Measurements from ENCODE around the gene PTOV1. TPM values are rescaled to one million over a fixed set of nuclear protein-coding genes. Genes with fewer than 3 reads are reported as not detected.

Gene PTOV1
- total and polyA plus RNA-seq, 2 of the 13 experiments (the other 11 are each of a cell fraction or from before 2014, with no cell fraction given), result 63.5 to 68.5 TPM

DNA sequence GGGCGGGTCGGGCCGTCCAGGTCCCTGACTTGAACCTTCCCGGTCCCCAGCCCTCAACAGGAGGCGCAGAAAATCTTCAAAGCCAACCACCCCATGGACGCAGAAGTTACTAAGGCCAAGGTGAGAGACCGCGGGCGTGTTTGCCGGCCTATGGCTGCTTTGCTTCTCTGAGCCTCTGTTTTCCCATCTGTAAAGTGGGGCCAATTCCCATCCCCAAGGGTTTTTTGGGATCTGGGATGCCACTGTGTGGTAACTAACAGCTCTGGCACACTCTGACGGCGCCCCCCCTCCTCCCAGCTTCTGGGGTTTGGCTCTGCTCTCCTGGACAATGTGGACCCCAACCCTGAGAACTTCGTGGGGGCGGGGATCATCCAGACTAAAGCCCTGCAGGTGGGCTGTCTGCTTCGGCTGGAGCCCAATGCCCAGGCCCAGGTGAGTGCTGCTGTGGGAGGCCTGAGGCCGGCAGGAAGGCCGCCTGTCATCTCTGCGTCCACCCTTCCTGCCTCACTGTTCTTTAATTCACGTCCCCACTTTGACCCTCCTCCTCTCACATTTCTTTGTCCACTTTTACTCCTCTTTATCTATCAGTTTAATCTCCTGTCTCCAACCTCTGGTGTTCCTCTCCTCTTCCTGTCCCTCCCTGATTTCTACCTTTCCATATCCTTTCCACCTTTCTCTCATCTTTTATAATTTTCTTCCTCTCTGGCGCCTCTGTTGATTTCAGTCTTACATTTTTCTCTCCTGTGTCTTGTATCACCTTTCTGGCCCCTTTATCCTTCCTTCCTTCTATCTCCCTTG, 44.9 kb upstream of the PTOV1 start:
- ChIA-PET POLR2A (no interaction called here), CTCF (ENCODE audit: low intra/inter-chr PET ratio, low total read pairs) (no interaction called here)
- no peaks in the 10 kb centered on the region for H4K20me1 ChIP-seq (ENCODE audit: insufficient read depth, low read length)
- intact Hi-C loops (cut with micrococcal nuclease; ENCODE audit: unreplicated experiment) (no loop called here), in situ Hi-C loops (cut with HindIII; ENCODE audit: extremely low pct_ligation_motif_present, low pct_unique_long_range_greater_than_20kb) (no loop called here)
- BruUV-seq (replicated peaks), result no TSS peak
- FAIRE-seq (no peak), ATAC-seq (no peak), DNase-seq (ENCODE audit: low spot score) (no peak)
- no peak overlapping the region for H3K4me2 ChIP-seq (ENCODE audit: low read depth, low read length)
- H3K9ac ChIP-seq (ENCODE audit: insufficient read depth, low read depth, low read length), result no peak overlapping the region
- no peaks in the 10 kb centered on the region for H3K9me3 ChIP-seq (ENCODE audit: low read length)
- peaks cover 3 to 14% of the 10 kb centered on the region in 2 experiments; a peak in 3 of 5 replicates for H3K36me3 ChIP-seq (replicated peaks in 1 of 2; ENCODE audit: control insufficient read depth in 1 of 2, insufficient read depth in 2 of 2, low read length in 2 of 2)
- no peaks in the 10 kb centered on the region for H3K79me2 ChIP-seq (ENCODE audit: insufficient read depth, low read length)
- peaks cover 14% of the 10 kb centered on the region for H3K4me1 ChIP-seq (ENCODE audit: insufficient read depth, low read length)
- WGBS (ENCODE audit: low lambda C conversion rate), result 97% methylated on average over 8 of the region's 20 CpGs
- H3K4me3 ChIP-seq (replicated peaks in 1 of 3; ENCODE audit: insufficient read depth in 1 of 3, low read depth in 2 of 3, low read length in 3 of 3), result no peak overlapping the region
- peak; percentile 82 for TF ChIP-seq ZNF629 (CRISPR knock-in tag; conservative IDR thresholded peaks at IDR 0.05)
- TF ChIP-seq KMT2A (CRISPR knock-in tag; IDR thresholded peaks at IDR 0.05), result no peak
- no peak overlapping the region for H3K27ac ChIP-seq (ENCODE audit: extremely low read length, insufficient read depth, low read length)
- H2AFZ ChIP-seq (ENCODE audit: low read length), result no peak overlapping the region
- H3K27me3 ChIP-seq (ENCODE audit: control insufficient read depth in 1 of 2, insufficient read depth in 2 of 2, low read length in 2 of 2), result no peaks in the 10 kb centered on the region

- ChIA-PET CTCF (ENCODE audit: low intra/inter-chr PET ratio, low total read pairs) (no interaction called here), POLR2A (no interaction called here)
- FAIRE-seq (no peak), ATAC-seq (no peak), DNase-seq (ENCODE audit: low spot score) (no peak)
- peaks cover 14% of the 10 kb centered on the region for H3K4me1 ChIP-seq (ENCODE audit: insufficient read depth, low read length)
- no peak overlapping the region for H2AFZ ChIP-seq (ENCODE audit: low read length)
- H4K20me1 ChIP-seq (ENCODE audit: insufficient read depth, low read length), result no peaks in the 10 kb centered on the region
- in situ Hi-C loops (cut with HindIII; ENCODE audit: extremely low pct_ligation_motif_present, low pct_unique_long_range_greater_than_20kb), result no loop called here
- intact Hi-C loops (cut with micrococcal nuclease; ENCODE audit: unreplicated experiment), result no loop called here
- H3K27me3 ChIP-seq (ENCODE audit: control insufficient read depth in 1 of 2, insufficient read depth in 2 of 2, low read length in 2 of 2), result no peaks in the 10 kb centered on the region
- no peak overlapping the region for H3K4me3 ChIP-seq (replicated peaks in 1 of 3; ENCODE audit: insufficient read depth in 1 of 3, low read depth in 2 of 3, low read length in 3 of 3)
- H3K27ac ChIP-seq (ENCODE audit: extremely low read length, insufficient read depth, low read length), result no peak overlapping the region
- no peak overlapping the region for H3K4me2 ChIP-seq (ENCODE audit: low read depth, low read length)
- H3K9ac ChIP-seq (ENCODE audit: insufficient read depth, low read depth, low read length), result no peak overlapping the region
- H3K36me3 ChIP-seq (replicated peaks in 1 of 2; ENCODE audit: control insufficient read depth in 1 of 2, insufficient read depth in 2 of 2, low read length in 2 of 2), result peaks cover 3 to 14% of the 10 kb centered on the region in 2 experiments; a peak in 2 of 5 replicates
- no TSS peak for BruUV-seq (replicated peaks)
- 87% methylated on average over 8 of the region's 8 CpGs for WGBS (ENCODE audit: low lambda C conversion rate)
- H3K9me3 ChIP-seq (ENCODE audit: low read length), result no peaks in the 10 kb centered on the region
- H3K79me2 ChIP-seq (ENCODE audit: insufficient read depth, low read length), result no peaks in the 10 kb centered on the region
- TF ChIP-seq RBFOX2 (IDR thresholded peaks at IDR 0.05; ENCODE audit: low read depth, low read length) (no peak), NFE2L1 (CRISPR knock-in tag; IDR thresholded peaks at IDR 0.05; ENCODE audit: borderline replicate concordance) (no peak), CERS6 (CRISPR knock-in tag; IDR thresholded peaks at IDR 0.05) (no peak), ZNF318 (CRISPR knock-in tag; IDR thresholded peaks at IDR 0.05) (no peak)
- TF ChIP-seq, protein P1, sequence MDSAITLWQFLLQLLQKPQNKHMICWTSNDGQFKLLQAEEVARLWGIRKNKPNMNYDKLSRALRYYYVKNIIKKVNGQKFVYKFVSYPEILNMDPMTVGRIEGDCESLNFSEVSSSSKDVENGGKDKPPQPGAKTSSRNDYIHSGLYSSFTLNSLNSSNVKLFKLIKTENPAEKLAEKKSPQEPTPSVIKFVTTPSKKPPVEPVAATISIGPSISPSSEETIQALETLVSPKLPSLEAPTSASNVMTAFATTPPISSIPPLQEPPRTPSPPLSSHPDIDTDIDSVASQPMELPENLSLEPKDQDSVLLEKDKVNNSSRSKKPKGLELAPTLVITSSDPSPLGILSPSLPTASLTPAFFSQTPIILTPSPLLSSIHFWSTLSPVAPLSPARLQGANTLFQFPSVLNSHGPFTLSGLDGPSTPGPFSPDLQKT (CRISPR knock-in tag; IDR thresholded peaks at IDR 0.05; ENCODE audit: borderline replicate concordance), result no peak
Observed at GRCh38 chr19:49806620-49806959, 44.4 kb upstream of the PTOV1 start.

Measured in HepG2 (cell line).